Measurements from ENCODE around the gene ERCC2. TPM values are rescaled to one million over a fixed set of nuclear protein-coding genes. Genes with fewer than 3 reads are reported as not detected.

ERCC2 gene
- total and polyA plus RNA-seq, 2 of the 4 experiments (the other 2 are of a cell fraction), result 30.6 to 66.5 TPM

DNA sequence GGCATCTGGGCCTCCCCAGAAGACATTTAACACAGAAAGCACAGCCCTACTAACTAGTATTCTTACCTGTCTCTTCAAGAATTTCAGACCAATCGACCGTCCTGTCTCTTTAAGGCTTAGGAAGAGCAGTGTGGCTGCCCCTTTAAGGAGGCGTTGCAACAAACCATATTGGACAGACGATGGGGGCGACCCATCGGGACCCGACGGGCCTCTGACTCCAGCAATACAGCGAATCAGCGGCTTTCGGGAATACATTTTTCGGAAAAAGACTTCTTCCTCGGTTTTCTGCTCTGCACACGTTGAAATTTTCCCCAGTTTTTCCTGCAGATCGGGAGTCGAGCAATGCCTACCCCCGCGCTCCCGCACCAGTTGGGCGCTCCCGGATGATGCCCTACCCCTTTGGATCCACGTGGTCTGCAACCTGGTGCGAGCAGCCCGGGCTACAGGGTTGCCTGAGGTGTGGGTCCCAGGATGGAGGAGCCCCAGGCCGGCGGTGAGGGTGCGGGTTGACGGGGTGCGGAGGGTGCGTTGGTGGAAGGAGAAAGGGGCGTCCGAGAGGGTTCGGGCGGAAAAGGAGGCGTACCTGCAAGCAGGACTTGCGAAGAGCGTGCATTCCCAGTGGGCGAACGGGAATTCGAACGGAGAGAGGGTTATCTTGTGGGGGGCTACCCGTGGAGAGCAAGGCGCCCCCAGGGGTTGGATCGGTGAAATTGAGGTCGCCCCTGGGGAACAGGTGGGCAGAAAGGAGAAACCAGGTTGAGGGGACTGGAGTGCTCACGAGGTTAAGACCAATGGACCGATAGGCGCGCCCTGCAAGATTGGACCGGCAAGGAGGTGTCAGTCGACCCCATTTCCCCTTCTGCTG is 36.1 kb upstream of the ERCC2 start, which contains the start of gene POLR1G:
Gene POLR1G (plus strand): TSS at position 419 of the 865 bp plus-strand sequence. CDS start 53 bp downstream, at position 472.
- ChIA-PET POLR2A (ENCODE audit: unreplicated experiment) (no interaction called here), CTCF (no interaction called here)
- H3K4me1 ChIP-seq (ENCODE audit: control insufficient read depth, insufficient read depth, low read length), result peaks cover 5% of the 10 kb centered on the region
- H3K4me3 ChIP-seq (ENCODE audit: insufficient read depth, low read depth, low read length), result peak within 1 kb of the TSS; percentile 89
- H3K14ac ChIP-seq (replicated peaks; ENCODE audit: low read depth, low read length), result peak within 1 kb of the TSS; percentile 96
- H3K56ac ChIP-seq (ENCODE audit: extremely low read depth, insufficient read depth, low read length), result peak within 1 kb of the TSS; percentile 98
- dilution Hi-C loops (cut with HindIII; ENCODE audit: low sequenced_read_pairs, unreplicated experiment) (no loop called here), in situ Hi-C loops (cut with MboI; ENCODE audit: low sequenced_read_pairs) (no loop called here), intact Hi-C loops (cut with micrococcal nuclease) (no loop called here)
- H3K9me1 ChIP-seq (ENCODE audit: insufficient read depth, low read length), result peaks cover 3% of the 10 kb centered on the region; the same call in 1 of the 2 replicates
- peak within 1 kb of the TSS; percentile 91 for H2BK5ac ChIP-seq (ENCODE audit: low read depth, low read length, poor library complexity, severe bottlenecking)
- H3K27ac ChIP-seq (ENCODE audit: insufficient read depth, low read length), result peak within 1 kb of the TSS; percentile 89
- H4K91ac ChIP-seq (ENCODE audit: insufficient read depth, low read depth, low read length), result peak within 1 kb of the TSS; percentile 96
- H3K23ac ChIP-seq (ENCODE audit: low read depth, low read length), result peak within 1 kb of the TSS; percentile 94
- peak within 1 kb of the TSS; percentile 92 for H2AFZ ChIP-seq (replicated peaks; ENCODE audit: low read length, poor library complexity)
- peak within 1 kb of the TSS; percentile 81 for H3K9ac ChIP-seq (ENCODE audit: low read depth, low read length)
- H2AK9ac ChIP-seq (replicated peaks; ENCODE audit: low read depth, low read length, poor library complexity), result peak within 1 kb of the TSS; percentile 92
- peak within 1 kb of the TSS; percentile 58 for H4K5ac ChIP-seq (ENCODE audit: low read depth, low read length)
- BruUV-seq (replicated peaks), result no TSS peak
- peak within 1 kb of the TSS; percentile 96 for H3K4ac ChIP-seq (ENCODE audit: low read depth, low read length)
- peak; percentile 74 for ATAC-seq (ENCODE audit: low read depth)
- peak within 1 kb of the TSS; percentile 98; the same call in 2 of the 3 replicates for H2BK15ac ChIP-seq (ENCODE audit: low read depth, low read length)
- 0% methylated on average over 39 of the region's 51 CpGs; no CpG with 5 or more reads in 1 of the 2 experiments for WGBS, 2 experiments (ENCODE audit: extremely low coverage in 2 of 2, insufficient read length in 1 of 2)
- H3K27me3 ChIP-seq (ENCODE audit: control insufficient read depth, insufficient read depth, low read length), result no peaks in the 10 kb centered on the region
- H3K36me3 ChIP-seq (ENCODE audit: control insufficient read depth, insufficient read depth, low read length), result peaks cover 2% of the 10 kb centered on the region
- peak; percentile 75 for DNase-seq
- peak within 1 kb of the TSS; percentile 16 to 99 for H4K8ac ChIP-seq (ENCODE audit: low read depth in 2 of 2, low read length in 2 of 2)
- peak within 1 kb of the TSS; percentile 92 for H2BK20ac ChIP-seq (ENCODE audit: low read depth, low read length)
- H2AK5ac ChIP-seq (ENCODE audit: low read depth, low read length), result peak within 1 kb of the TSS; percentile 78
- H3K79me1 ChIP-seq (ENCODE audit: low read depth in 1 of 2, low read length in 2 of 2), result peaks cover 10 to 61% of the 10 kb centered on the region in 2 experiments; a peak in 3 of 4 replicates
- peak within 1 kb of the TSS; percentile 83 for H3K18ac ChIP-seq (ENCODE audit: low read depth, low read length)
- peak within 1 kb of the TSS; percentile 97 for H2BK120ac ChIP-seq (ENCODE audit: low read depth, low read length)
- H4K20me1 ChIP-seq (ENCODE audit: insufficient read depth, low read length), result no peaks in the 10 kb centered on the region; the same call in 1 of the 2 replicates
- H3K4me2 ChIP-seq (ENCODE audit: low read depth, low read length), result peak within 1 kb of the TSS; percentile 82
- H3K9me3 ChIP-seq (ENCODE audit: control insufficient read depth, insufficient read depth, low read length), result no peaks in the 10 kb centered on the region
- TF ChIP-seq BHLHE40 (IDR thresholded peaks at IDR 0.05; ENCODE audit: low read depth, low read length) (peak; percentile 98), FOS (IDR thresholded peaks at IDR 0.05; ENCODE audit: low read depth, low read length) (no peak), RFX5 (IDR thresholded peaks at IDR 0.05; ENCODE audit: low read depth, low read length) (no peak), MAFK (IDR thresholded peaks at IDR 0.05; ENCODE audit: low read depth, low read length) (no peak), MXI1 (IDR thresholded peaks at IDR 0.05; ENCODE audit: borderline replicate concordance, low read depth, low read length) (peak; percentile 99), CEBPB (IDR thresholded peaks at IDR 0.05; ENCODE audit: low read depth, low read length) (no peak), NFE2L2 (IDR thresholded peaks at IDR 0.05; ENCODE audit: low read depth, low read length) (no peak), MAZ (IDR thresholded peaks at IDR 0.05; ENCODE audit: borderline replicate concordance, low read depth, low read length) (no peak), USF2 (IDR thresholded peaks at IDR 0.05; ENCODE audit: low read depth, low read length) (peak; percentile 62; the same call in 1 of the 2 replicates), CHD1 (IDR thresholded peaks at IDR 0.05; ENCODE audit: low read depth, low read length) (peak; percentile 95; the same call in 1 of the 2 replicates), RAD21 (IDR thresholded peaks at IDR 0.05; ENCODE audit: low read length) (no peak)
- TF ChIP-seq, protein P1, sequence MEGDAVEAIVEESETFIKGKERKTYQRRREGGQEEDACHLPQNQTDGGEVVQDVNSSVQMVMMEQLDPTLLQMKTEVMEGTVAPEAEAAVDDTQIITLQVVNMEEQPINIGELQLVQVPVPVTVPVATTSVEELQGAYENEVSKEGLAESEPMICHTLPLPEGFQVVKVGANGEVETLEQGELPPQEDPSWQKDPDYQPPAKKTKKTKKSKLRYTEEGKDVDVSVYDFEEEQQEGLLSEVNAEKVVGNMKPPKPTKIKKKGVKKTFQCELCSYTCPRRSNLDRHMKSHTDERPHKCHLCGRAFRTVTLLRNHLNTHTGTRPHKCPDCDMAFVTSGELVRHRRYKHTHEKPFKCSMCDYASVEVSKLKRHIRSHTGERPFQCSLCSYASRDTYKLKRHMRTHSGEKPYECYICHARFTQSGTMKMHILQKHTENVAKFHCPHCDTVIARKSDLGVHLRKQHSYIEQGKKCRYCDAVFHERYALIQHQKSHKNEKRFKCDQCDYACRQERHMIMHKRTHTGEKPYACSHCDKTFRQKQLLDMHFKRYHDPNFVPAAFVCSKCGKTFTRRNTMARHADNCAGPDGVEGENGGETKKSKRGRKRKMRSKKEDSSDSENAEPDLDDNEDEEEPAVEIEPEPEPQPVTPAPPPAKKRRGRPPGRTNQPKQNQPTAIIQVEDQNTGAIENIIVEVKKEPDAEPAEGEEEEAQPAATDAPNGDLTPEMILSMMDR (conservative IDR thresholded peaks at IDR 0.05; ENCODE audit: low read depth, low read length), result no peak
- TF ChIP-seq, protein P2, sequence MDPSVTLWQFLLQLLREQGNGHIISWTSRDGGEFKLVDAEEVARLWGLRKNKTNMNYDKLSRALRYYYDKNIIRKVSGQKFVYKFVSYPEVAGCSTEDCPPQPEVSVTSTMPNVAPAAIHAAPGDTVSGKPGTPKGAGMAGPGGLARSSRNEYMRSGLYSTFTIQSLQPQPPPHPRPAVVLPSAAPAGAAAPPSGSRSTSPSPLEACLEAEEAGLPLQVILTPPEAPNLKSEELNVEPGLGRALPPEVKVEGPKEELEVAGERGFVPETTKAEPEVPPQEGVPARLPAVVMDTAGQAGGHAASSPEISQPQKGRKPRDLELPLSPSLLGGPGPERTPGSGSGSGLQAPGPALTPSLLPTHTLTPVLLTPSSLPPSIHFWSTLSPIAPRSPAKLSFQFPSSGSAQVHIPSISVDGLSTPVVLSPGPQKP (IDR thresholded peaks at IDR 0.05; ENCODE audit: borderline replicate concordance, low read depth, low read length), result no peak

All from IMR-90 (cell line).